SK-N-SH treated with all-trans-retinoic acid at 6 μM for 48 hours (cell line): ENCODE results near the gene SAMMSON.

Experiments used
- ARNTL ChIP-seq: fragments of 450-650 bp; formaldehyde crosslinking; IDR thresholded peaks from 2 replicates; pipeline ENCODE4 v1.5.0; 2020; ENCODE audit warnings: low read depth, mild to moderate bottlenecking, moderate library complexity, borderline replicate concordance
- CSRNP3 ChIP-seq: fragments of 250-450 bp; sonication (Bioruptor Pico); IDR thresholded peaks from 2 replicates; pipeline ENCODE4 v1.5.1; 2021; ENCODE audit warnings: mild to moderate bottlenecking, moderate library complexity
- PATZ1 ChIP-seq: fragments of 250-450 bp; sonication (Bioruptor Pico); IDR thresholded peaks from 2 replicates; pipeline ENCODE4 v1.8.0; 2020; ENCODE audit warnings: mild to moderate bottlenecking, moderate library complexity, borderline replicate concordance
- PPARA ChIP-seq: fragments of 250-450 bp; sonication (Bioruptor Pico); IDR thresholded peaks from 2 replicates; pipeline ENCODE4 v1.5.0; 2020; ENCODE audit warnings: mild to moderate bottlenecking, borderline replicate concordance
- TOX ChIP-seq: fragments of 250-450 bp; sonication (Bioruptor Pico); IDR thresholded peaks from 2 replicates; pipeline ENCODE4 v1.8.0; 2021; ENCODE audit warnings: mild to moderate bottlenecking, moderate library complexity, borderline replicate concordance
- ZFP30 ChIP-seq: fragments of 450-650 bp; formaldehyde crosslinking; IDR thresholded peaks from 2 replicates; pipeline ENCODE4 v1.5.0; 2022; ENCODE audit warnings: mild to moderate bottlenecking, moderate library complexity
- ZNF565 ChIP-seq: fragments of 450-650 bp; formaldehyde crosslinking; conservative IDR thresholded peaks from 2 replicates; pipeline ENCODE4 v1.5.0; 2020; ENCODE audit warnings: low read depth, mild to moderate bottlenecking, moderate library complexity

GRCh38 chr3:70072180-70072579, 72.6 kb downstream of the SAMMSON start:
- TF ChIP-seq ZNF565 (CRISPR knock-in tag) (no peak), PATZ1 (CRISPR knock-in tag) (no peak), ZFP30 (CRISPR knock-in tag) (no peak), ARNTL (CRISPR knock-in tag) (no peak), CSRNP3 (no peak), TOX (CRISPR knock-in tag) (no peak), PPARA (CRISPR knock-in tag) (no peak)
